A549 treated with ZK216348 at 1 μM for 4 hours (cell line): ENCODE results near the gene RBP3. TPM values are rescaled to one million over a fixed set of nuclear protein-coding genes. Genes with fewer than 3 reads are reported as not detected.

Experiments used
- total RNA-seq: library from RNA; stranded (reverse); fragments of 200-300 nt; extraction: Qiagen RNA extraction; gene quantifications from 5 replicates; pipeline ENCODE4 v1.2.3, GENCODE V29; 2022; ENCODE audit warnings: low read depth

Gene RBP3
- total RNA-seq, result not detected in 5 replicates

GRCh38 chr10:47348138-47348651 is at the start of gene RBP3:
RBP3 (plus strand) TSS chr10:47348363; CDS start chr10:47348485, 122 bp downstream.

GRCh38 chr10:47299611-47300428 is 48.3 kb upstream of the RBP3 start, which contains the start of gene GDF10:
GDF10 (plus strand) TSS chr10:47300197; CDS start chr10:47300652, 455 bp downstream.

GRCh38 chr10:47322300-47323061 is 25.7 kb upstream of the RBP3 start, which contains the start of gene GDF2:
GDF2 (plus strand) TSS chr10:47322454; CDS start chr10:47322669, 215 bp downstream.

GRCh38 chr10:47384148-47384921 is 36.2 kb downstream of the RBP3 start, which contains the start of gene ZNF488:
ZNF488 (minus strand) TSS chr10:47384293; CDS start chr10:47368829, 15,464 bp downstream.

Other genes starting within 250 kb of the RBP3 start
- 0.05 to 0.19 TPM (median 0.11 TPM) in 4 of 5 replicates, not detected in the other for gene GDF10, start 48.2 kb upstream of the RBP3 start, total RNA-seq
- not detected in 5 replicates for gene GDF2, start 25.9 kb upstream of the RBP3 start, total RNA-seq
- gene ZNF488, start 35.9 kb downstream of the RBP3 start, total RNA-seq, result 10.8 to 15.7 TPM (median 13.8 TPM) in 5 replicates
- gene ANXA8, start 135.8 kb downstream of the RBP3 start, total RNA-seq, result 29.5 to 41.7 TPM (median 34.3 TPM) in 5 replicates
- 3.8 TPM in 1 of 5 replicates, not detected in the others for gene FAM25G, start 143.3 kb downstream of the RBP3 start, total RNA-seq
- 8.5 to 11.5 TPM (median 11.0 TPM) in 5 replicates for gene AGAP9, start 175.3 kb downstream of the RBP3 start, total RNA-seq